Dedifferentiated amniotic fluid mesenchymal stem cell (primary cell): ENCODE data around the gene MON1B.
A peak's percentile ranks its signal among the peaks of the same experiment; 100 is the strongest.
"Not testable (repeated sequence)": the region's sequence is repeated elsewhere in the genome, so short reads cannot be mapped to it uniquely, and the experiment has no call there.

Experiments used
- DNase-seq: peaks from one replicate; pipeline ENCODE4 v3.0.0-alpha.2; 2016; ENCODE audit errors: extremely low spot score

Gene MON1B

DNA sequence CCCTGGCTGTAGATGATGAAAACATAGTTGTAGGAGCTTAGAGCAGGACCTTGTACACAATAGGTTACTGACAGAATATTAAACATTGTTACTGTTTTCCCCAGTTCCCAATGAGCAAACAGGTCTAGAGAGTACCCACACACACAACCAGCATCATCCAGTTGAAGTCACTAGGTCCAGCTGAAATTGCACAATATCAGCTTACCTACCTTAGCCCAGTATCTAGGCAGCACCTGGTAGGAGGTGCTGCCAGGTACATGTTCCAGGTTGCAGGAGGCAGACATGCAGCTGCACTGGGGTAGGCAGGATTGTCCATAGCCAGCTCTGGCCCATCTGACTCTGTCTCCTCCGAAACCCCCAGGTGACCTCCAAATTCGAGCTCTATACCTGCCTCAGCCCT lies 6.8 kb downstream of the MON1B start:
- no peak for DNase-seq

GRCh38 chr16:77199211-77199610 lies 8.2 kb downstream of the MON1B start, which contains the start of gene SYCE1L:
Gene SYCE1L, plus strand, starts transcription at chr16:77199408. Its CDS starts 44 bp downstream, at chr16:77199452.
- DNase-seq: no peak

- DNase-seq: no peak
Measured at GRCh38 chr16:77206533-77206932, 15.5 kb downstream of the MON1B start.

- no peak for DNase-seq
Measured at GRCh38 chr16:77207030-77207429, 16.0 kb downstream of the MON1B start.

- DNase-seq: no peak
Measured at GRCh38 chr16:77208382-77208781, 17.4 kb downstream of the MON1B start.

DNA sequence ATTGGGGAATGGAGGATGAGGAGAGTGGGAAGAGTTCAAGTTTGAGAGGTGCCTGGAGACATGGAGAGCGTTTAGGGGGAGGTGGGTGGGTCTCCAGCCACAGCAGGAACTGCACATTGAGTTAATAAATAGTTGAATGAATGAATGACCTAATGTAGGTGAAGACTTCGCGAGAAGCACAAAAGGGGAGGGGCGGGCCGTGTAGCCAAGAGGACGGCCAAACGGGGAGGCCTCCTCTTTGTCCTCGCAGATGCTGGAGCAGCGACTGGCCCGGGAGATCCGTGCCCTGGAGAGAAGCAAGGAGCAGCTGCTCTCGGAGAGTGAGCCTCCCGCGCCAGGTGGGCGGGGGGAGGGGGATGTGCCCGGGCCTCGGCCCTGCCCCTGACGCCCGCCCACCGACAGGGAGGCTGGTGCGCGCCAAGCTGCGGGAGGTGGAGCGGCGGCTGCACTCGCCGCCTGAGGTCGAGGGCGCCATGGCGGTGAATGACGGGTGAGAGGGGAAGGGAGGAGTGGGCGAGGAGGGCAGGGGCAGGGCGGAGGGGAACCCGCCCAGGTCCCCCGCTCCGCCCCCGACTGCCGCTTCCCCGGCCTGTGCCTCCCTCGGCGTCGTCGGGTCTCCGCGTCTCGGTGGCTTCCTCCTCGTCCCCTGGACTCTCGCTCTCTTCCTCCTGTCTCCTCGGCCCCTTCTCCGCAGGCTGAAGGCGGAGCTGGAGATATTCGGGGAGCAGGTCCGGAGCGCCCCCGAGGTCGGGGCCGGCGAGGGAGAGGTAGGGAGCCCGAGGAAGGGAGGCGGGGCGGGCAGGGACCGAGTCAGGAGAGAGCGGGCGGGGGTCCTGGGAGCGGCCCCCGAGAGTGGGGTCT lies 21.1 kb downstream of the MON1B start:
- no peak for DNase-seq

DNA sequence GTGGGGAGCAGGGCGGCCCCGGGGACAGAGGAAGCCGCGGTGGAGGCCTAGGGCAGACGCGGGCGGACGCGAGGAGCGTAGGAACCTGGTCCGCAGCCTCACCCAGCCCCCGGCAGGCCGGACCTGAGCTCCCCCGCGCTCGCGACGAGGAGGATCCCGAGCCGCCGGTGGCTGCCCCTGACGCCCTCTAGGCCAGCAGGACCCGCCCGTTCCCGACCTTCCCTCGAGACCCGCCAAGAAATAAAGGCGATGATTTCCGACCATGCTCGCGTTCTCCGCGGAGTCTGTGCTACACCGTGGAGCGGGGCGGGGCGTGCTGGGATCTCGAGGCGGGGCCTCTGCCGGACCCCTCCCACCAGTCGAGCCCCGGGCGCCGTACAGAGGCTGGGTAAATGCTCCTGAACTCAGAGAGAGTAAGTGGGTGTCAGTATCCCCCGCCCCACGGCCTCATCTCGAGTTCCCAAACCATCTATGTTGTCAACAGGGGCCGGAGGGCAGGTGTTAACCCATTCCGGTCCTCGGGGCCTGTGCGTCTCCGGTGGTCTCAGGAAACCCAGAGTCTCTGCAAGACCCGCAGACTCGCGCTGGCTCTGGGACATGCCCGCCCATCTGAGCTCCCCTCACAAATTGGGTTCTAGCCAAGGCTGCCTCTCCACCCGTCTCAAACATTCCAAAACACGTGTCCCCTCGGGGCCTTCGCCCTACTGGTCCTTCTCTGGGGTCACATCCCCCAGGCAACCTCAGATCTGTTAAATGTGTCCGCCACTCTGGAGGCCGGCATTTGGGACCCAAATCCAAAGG lies 22.0 kb downstream of the MON1B start:
- DNase-seq: no peak

DNA sequence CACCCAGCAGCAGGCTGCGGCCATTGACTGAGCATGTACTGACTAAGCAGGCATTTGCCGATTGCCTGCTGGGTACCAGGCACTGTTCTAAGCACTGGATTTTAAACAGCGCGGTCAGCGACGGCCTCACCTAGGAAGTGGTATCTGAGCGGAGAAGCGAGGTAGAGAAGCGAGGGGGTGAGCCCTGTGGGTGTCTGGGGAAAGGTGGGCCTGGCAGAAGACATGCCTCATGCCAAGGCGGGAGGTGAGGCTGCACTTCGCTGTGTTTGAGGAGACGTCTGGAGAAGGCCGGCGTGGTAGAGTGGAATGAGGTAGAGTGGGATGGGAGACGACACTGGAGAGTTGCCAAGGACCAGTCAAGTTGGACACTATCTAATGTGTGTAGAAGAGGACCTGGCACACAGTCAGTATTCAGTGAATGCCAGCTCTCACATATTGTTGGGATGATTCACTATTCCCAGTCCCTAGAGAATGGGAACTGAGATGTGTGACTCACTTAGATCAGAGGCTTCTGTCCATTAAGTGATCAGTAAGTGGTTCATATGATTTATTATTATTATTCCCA lies 22.6 kb downstream of the MON1B start:
- DNase-seq: peak; percentile 39

- DNase-seq: no peak
Measured at GRCh38 chr16:77214411-77215138, 23.6 kb downstream of the MON1B start.

- DNase-seq: no peak
Measured at GRCh38 chr16:77219437-77219836, 28.4 kb downstream of the MON1B start.

GRCh38 chr16:77220427-77220826 lies 29.4 kb downstream of the MON1B start:
- DNase-seq: no peak

- no peak for DNase-seq
Measured at GRCh38 chr16:77221482-77221881, 30.5 kb downstream of the MON1B start.

DNA sequence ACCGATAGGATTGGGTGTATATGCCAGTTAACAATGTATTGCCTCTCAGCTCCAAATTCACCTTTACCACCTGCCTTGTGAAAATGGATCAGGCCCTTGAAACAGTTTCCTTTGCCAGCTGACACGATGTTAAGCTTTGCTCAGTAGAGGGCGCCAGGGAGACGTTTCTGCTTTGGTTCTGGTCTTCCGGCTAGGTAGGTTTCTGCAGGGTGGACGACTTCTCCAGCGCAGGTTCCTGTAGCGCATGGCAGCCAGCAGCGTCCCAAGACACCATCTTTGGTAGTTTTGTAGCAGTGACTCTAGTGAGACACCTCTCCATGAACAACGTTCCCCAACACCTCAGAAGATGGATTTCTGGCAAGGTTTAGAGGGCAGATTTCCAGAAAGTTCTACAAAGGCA lies 32.2 kb downstream of the MON1B start:
- DNase-seq: no peak

- no peak for DNase-seq
Measured at GRCh38 chr16:77225182-77225581, 34.2 kb downstream of the MON1B start.

- DNase-seq: no peak
Measured at GRCh38 chr16:77227745-77228144, 36.8 kb downstream of the MON1B start.

DNA sequence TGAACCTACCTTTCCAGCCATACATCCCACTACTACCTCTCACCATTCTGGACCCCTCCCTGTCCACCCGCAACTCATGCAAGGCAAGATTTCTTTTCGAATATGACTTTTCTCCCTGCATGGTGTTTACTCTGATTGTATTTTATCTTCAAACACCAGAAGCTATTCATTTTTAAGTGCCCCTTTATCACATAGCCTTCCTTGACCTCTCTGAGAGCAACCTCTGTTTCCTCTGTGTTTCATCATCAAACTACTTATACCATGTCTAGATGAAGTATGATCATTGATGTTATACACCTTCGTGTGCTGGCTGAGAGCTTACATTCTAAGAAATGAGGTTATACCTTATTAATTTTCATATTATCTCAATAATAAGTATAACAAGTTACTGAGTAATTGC lies 40.1 kb downstream of the MON1B start:
- DNase-seq: no peak

- DNase-seq: no peak
Measured at GRCh38 chr16:77233799-77234519, 43.0 kb downstream of the MON1B start.

DNA sequence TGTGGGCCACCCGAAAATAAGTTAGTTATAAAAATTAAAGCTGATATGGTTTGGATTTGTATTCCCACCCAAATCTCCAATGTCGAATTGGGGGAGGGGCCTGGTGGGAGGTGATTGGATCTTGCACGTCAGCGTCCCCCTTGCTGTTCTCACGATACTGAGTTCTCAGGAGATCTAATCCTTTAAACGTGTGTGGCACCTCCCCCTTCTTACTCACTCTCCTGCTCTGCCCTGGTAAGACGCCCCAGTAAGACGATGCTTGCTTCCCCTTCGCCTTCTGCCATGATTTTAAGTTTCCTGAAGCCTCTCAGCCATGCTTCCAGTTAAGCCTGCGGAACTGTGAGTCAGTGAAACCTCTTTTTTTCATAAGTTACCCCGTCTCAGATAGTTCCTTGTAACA lies 43.6 kb downstream of the MON1B start:
- no peak for DNase-seq

- peak; percentile 68 for DNase-seq
Measured at GRCh38 chr16:77236063-77236511, 45.1 kb downstream of the MON1B start.

DNA sequence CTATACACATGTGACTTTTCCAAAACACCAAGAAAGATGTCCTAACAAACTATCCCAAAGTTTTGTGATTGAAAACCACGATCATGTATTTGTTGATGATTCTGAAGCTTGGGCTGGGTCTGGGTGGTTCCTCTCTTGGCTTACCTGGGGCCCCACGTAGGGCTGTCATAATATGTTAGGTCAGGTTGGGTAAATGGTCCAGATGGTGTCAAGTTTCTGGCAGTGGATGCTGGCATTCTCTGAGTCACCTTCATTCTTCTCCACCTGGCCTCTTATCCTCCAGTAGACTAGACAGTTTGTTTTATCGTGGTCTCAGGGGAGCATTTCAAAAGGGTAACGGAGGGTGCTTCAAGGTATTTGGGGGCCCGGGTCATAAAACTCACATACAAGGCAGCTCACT lies 47.6 kb downstream of the MON1B start:
- DNase-seq: no peak

DNA sequence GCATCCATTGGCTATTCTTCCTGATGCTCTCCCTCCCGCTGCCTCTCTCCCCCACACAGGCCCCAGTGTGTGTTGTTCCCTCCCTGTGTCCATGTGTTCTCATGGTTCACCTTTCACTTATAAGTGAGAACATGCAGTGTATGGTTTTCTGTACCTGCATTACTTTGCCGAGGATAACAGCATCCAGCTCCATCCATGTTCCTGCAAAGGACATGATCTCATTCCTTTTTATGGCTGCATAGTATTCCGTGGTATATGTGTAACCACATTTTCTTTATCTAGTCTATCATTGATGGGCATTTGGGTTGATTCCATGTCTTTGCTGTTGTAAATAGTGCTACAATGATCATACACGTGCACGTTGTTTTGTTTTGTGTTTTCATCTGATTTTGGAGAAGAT lies 51.5 kb downstream of the MON1B start:
- not testable (repeated sequence) for DNase-seq
